Spleen (tissue), 11 donors: ENCODE measurements around the gene KDM3B. TPM values are rescaled to one million over a fixed set of nuclear protein-coding genes. Genes with fewer than 3 reads are reported as not detected.
A peak's percentile ranks its signal among the peaks of the same experiment; 100 is the strongest.

Source experiments
- DNase-seq: peaks from one replicate; pipeline ENCODE4 v3.0.0-alpha.2; 2020
- H3K27ac ChIP-seq, 8 donors: fragments of 200-600 bp; sonication (generic) in 7 of 8; 1 replicate in 4 of 8; 2 replicates in 4 of 8; pipeline versions ENCODE4 v1.5.0 to v1.8.0; 2016 to 2021; ENCODE audit warnings: inconsistent platforms in 4 of 8, mild to moderate bottlenecking in 4 of 8, moderate library complexity in 1 of 8
- H3K27me3 ChIP-seq, 7 donors: fragments of 200-600 bp; sonication (generic) in 6 of 7; replicated peaks in 1 of 7; 1 replicate in 4 of 7; 2 replicates in 3 of 7; pipeline versions ENCODE4 v1.5.0 to v1.8.0; 2016 to 2021; ENCODE audit warnings: inconsistent platforms in 3 of 7, mild to moderate bottlenecking in 1 of 7
- H3K36me3 ChIP-seq, 6 donors: fragments of 200-600 bp; sonication (generic) in 5 of 6; 1 replicate in 4 of 6; 2 replicates in 2 of 6; pipeline versions ENCODE4 v1.5.0 to v1.8.0; 2016 to 2021; ENCODE audit warnings: inconsistent platforms in 2 of 6
- H3K4me1 ChIP-seq, 6 donors: fragments of 200-600 bp; sonication (generic) in 5 of 6; 1 replicate in 3 of 6; 2 replicates in 3 of 6; pipeline versions ENCODE4 v1.5.0 to v1.8.0; 2016 to 2021; ENCODE audit warnings: inconsistent platforms in 3 of 6
- H3K4me3 ChIP-seq, 8 donors: fragments of 200-600 bp; sonication (generic) in 7 of 8; 1 replicate in 4 of 8; 2 replicates in 4 of 8; pipeline versions ENCODE4 v1.5.0 to v1.8.0; 2016 to 2021; ENCODE audit warnings: inconsistent platforms in 4 of 8, mild to moderate bottlenecking in 4 of 8, moderate library complexity in 2 of 8
- H3K9me3 ChIP-seq, 8 donors: fragments of 200-600 bp; sonication (generic) in 7 of 8; 1 replicate in 4 of 8; 2 replicates in 4 of 8; pipeline versions ENCODE4 v1.5.0 to v1.8.0; 2016 to 2021; ENCODE audit warnings: inconsistent platforms in 4 of 8
- CTCF ChIP-seq, 11 experiments: fragments of 200-600 bp in 7 of 11; fragments of 450-650 bp in 4 of 11; sonication (generic) in 4 of 11; IDR thresholded peaks in 8 of 11; conservative IDR thresholded peaks in 3 of 11; 1 replicate in 7 of 11; 2 replicates in 4 of 11; pipeline versions ENCODE4 v1.4.0 to v1.8.0; 2016 to 2021; ENCODE audit warnings: antibody characterized with exemption in 11 of 11, inconsistent platforms in 4 of 11, mild to moderate bottlenecking in 1 of 11
- POLR2A ChIP-seq, 3 donors: fragments of 450-650 bp; IDR thresholded peaks; one replicate each; pipeline ENCODE4 v1.5.1; 2017; ENCODE audit warnings: antibody characterized with exemption in 3 of 3, mild to moderate bottlenecking in 1 of 3
- POLR2AphosphoS5 ChIP-seq, 3 donors: sonication (generic); formaldehyde crosslinking; IDR thresholded peaks; one replicate each; pipeline ENCODE4 v1.5.1; 2017; ENCODE audit warnings: antibody characterized with exemption in 3 of 3
- WGBS, 5 donors: extraction: QIAGEN DNeasy Blood & Tissue Kit in 3 of 5; methylation state at CpG; one replicate each; pipeline versions ENCODE4 v1.1.5 to v1.1.7; 2013 to 2018; 5-methylcytosine and 5-hydroxymethylcytosine counted together
- intact Hi-C: fragments of 100-400 bp; cut with DNase I; formaldehyde crosslinking; loops from one replicate; pipeline ENCODE4 v1.15.0; 2023; ENCODE audit warnings: low total_unique reads
- polyA plus RNA-seq, 3 donors: library from polyadenylated mRNA; stranded (reverse); fragments of 200-250 nt; gene quantifications; one replicate each; pipeline ENCODE4 v1.2.1, GENCODE V29; 2013
- total RNA-seq, 7 donors: library from RNA; depleted of rRNA in 3 of 7; stranded (reverse); fragments of >200 nt in 3 of 7; fragmentation: NEBNext Ultra II Directional in 4 of 7; extraction: Animal tissue kit (Norgen Biotek cat#: 25700) in 4 of 7; gene quantifications; one replicate each; pipeline versions ENCODE4 v1.1.0 to v1.2.1, GENCODE V29; 2016 to 2021
- donor health status: healthy with polysubstance abuse.
- donor health status: DM: no; HTN: no; CAD: no; lungs with moderate emphysema.
- donor health status: DM: no; HTN: no; CAD: no.
- donor health status: Bipolar disorder and iron deficiency.
- donor health status: healthy.
- donor health status: DM: no; HTN: no; CAD: no.
- donor health status: DM: yes; HTN: yes; CAD: no.

The KDM3B gene
- total and polyA plus RNA-seq, 10 donors = 21.6 to 90.6 (median 75.1) TPM

- WGBS, 5 donors = 0 to 1% (median 0%) methylated on average over 21 to 56 of the region's 56 CpGs
- Histone ChIP-seq H3K36me3 (peaks cover 0 to 22% (median 12%) of the 10 kb centered on the region in 6 donors), H3K27me3 (no peaks in the 10 kb centered on the region), H3K4me1 (peaks cover 15 to 55% (median 35%) of the 10 kb centered on the region in 6 donors), H3K9me3 (no peaks in the 10 kb centered on the region), H3K27ac (peak within 1 kb of the TSS; percentile 90 to 98 (median 96)), H3K4me3 (peak within 1 kb of the TSS; percentile 71 to 94 (median 88))
- DNase-seq = peak; percentile 99
- TF ChIP-seq POLR2AphosphoS5 (IDR thresholded peaks at IDR 0.05) (peak; percentile 99 to 100 (median 100)), CTCF (IDR thresholded peaks at IDR 0.05 in 8 of 11, conservative IDR thresholded peaks at IDR 0.05 in 3 of 11) (peak in 5 of 11 experiments; percentile 16 to 40 (median 26)), POLR2A (IDR thresholded peaks at IDR 0.05) (peak; percentile 98 to 99 (median 99))
- intact Hi-C loops = no loop called here
These were observed 14.6 kb upstream of the KDM3B start, which contains the start of gene FAM53C for GRCh38 chr5:138337685-138338410. Gene FAM53C, plus strand, starts transcription at chr5:138338266. Its CDS starts 3,070 bp downstream, at chr5:138341336.

GRCh38 chr5:138338411-138339090 is 13.9 kb upstream of the KDM3B start:
- Histone ChIP-seq H3K9me3 (no peaks in the 10 kb centered on the region), H3K36me3 (peaks cover 0 to 29% (median 19%) of the 10 kb centered on the region in 6 donors), H3K4me1 (peaks cover 15 to 60% (median 35%) of the 10 kb centered on the region in 6 donors), H3K27ac (peak overlapping the region; percentile 90 to 98 (median 96)), H3K4me3 (peak overlapping the region; percentile 71 to 94 (median 88)), H3K27me3 (no peaks in the 10 kb centered on the region)
- 0 to 4% (median 1%) methylated on average over 4 to 22 of the region's 22 CpGs for WGBS, 5 donors
- TF ChIP-seq POLR2A (IDR thresholded peaks at IDR 0.05) = no peak
- TF ChIP-seq CTCF (IDR thresholded peaks at IDR 0.05 in 8 of 11, conservative IDR thresholded peaks at IDR 0.05 in 3 of 11) = no peak
- no peak for TF ChIP-seq POLR2AphosphoS5 (IDR thresholded peaks at IDR 0.05)
- intact Hi-C loops = no loop called here
- DNase-seq = no peak

GRCh38 chr5:138339091-138339456 is 13.4 kb upstream of the KDM3B start:
- H3K4me1 ChIP-seq = peaks cover 15 to 65% (median 35%) of the 10 kb centered on the region in 6 donors
- H3K4me3 ChIP-seq = peak overlapping the region; percentile 71 to 94 (median 88)
- peaks cover 0 to 34% (median 23%) of the 10 kb centered on the region in 6 donors for H3K36me3 ChIP-seq
- peak overlapping the region; percentile 90 to 98 (median 96) for H3K27ac ChIP-seq
- H3K27me3 ChIP-seq = no peaks in the 10 kb centered on the region
- DNase-seq = no peak
- TF ChIP-seq POLR2AphosphoS5 (IDR thresholded peaks at IDR 0.05) (no peak), POLR2A (IDR thresholded peaks at IDR 0.05) (no peak)
- no peaks in the 10 kb centered on the region for H3K9me3 ChIP-seq
- 8 to 17% (median 10%) methylated on average over 7 of the region's 7 CpGs for WGBS, 5 donors
- intact Hi-C loops = no loop called here

GRCh38 chr5:138339464-138339863 is 13.0 kb upstream of the KDM3B start:
- WGBS, 5 donors = 16 to 43% (median 27%) methylated on average over 2 of the region's 2 CpGs
- peak overlapping the region; percentile 90 to 98 (median 96) for H3K27ac ChIP-seq
- intact Hi-C loops = no loop called here
- no peak for TF ChIP-seq POLR2A (IDR thresholded peaks at IDR 0.05)
- peak in 1 of 3 donors; percentile 19 for TF ChIP-seq POLR2AphosphoS5 (IDR thresholded peaks at IDR 0.05)
- H3K27me3 ChIP-seq = no peaks in the 10 kb centered on the region
- no peaks in the 10 kb centered on the region for H3K9me3 ChIP-seq
- no peak for DNase-seq
- peaks cover 15 to 67% (median 35%) of the 10 kb centered on the region in 6 donors for H3K4me1 ChIP-seq
- peak overlapping the region in 7 of 8 donors; percentile 71 to 94 (median 87) for H3K4me3 ChIP-seq
- peaks cover 0 to 38% (median 27%) of the 10 kb centered on the region in 6 donors for H3K36me3 ChIP-seq
